SU-DHL-6 (cell line): ENCODE data around the gene SH3TC2.

Experiments
- CTCF ChIP-seq: fragments of 200-600 bp; sonication (generic); IDR thresholded peaks from one replicate; pipeline ENCODE4 v1.5.1; 2017; ENCODE audit warnings: antibody characterized with exemption, mild to moderate bottlenecking, low read length, moderate library complexity; ENCODE audit not compliant: insufficient read depth, poor library complexity, severe bottlenecking
- EZH2phosphoT487 ChIP-seq: fragments of 200-600 bp; sonication (generic), shearing (Covaris generic); conservative IDR thresholded peaks from 2 replicates; pipeline ENCODE4 v1.6.1; 2018; ENCODE audit warnings: mild to moderate bottlenecking, antibody characterized with exemption, low read length, moderate library complexity, mixed read lengths

- TF ChIP-seq CTCF: no peak
- TF ChIP-seq EZH2phosphoT487: no peak
Observed at GRCh38 chr5:148991566-148991965, 71.3 kb downstream of the SH3TC2 start.
